ENCODE results near the gene PRR5L.

The PRR5L gene

DNA sequence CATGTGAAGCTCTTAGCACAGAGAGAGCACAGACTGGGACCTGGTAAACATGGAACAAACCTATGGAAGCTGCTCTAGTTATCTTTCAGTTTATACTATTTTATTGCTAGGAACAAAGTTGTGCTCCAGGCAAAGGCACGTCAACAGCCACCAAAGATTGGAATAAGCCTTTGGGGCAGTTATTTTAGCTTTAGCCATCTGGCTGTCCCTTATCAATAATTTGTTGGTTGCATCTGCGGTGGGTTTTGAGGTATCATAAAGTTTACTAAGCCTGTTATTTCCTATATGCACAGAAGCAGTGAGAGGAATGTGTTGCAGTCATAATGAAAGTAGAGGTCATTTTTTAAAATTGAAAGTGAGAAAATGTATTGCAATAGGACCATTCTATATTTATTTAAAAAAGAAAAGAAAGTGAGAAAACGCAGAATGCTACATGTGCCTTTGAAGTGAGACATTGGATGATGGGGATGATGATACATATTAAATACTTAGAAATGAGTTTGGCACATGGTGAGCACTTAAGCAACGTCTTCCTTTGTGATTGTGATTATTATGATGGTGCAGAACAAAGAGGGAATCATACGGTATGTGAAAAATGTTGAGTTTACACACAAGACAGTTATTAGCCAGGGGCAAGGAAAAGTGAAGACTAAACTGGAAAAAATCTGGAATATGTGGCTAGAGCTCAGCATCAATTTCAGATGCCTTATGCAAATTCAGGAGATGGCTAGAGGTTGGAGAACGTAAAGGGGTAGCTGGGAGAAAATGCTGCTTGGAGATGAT lies 58.3 kb downstream of the PRR5L start:
- no peak for DNase-seq (ENCODE audit: extremely low read depth in 1 of 2, low read depth in 1 of 2)

DNA sequence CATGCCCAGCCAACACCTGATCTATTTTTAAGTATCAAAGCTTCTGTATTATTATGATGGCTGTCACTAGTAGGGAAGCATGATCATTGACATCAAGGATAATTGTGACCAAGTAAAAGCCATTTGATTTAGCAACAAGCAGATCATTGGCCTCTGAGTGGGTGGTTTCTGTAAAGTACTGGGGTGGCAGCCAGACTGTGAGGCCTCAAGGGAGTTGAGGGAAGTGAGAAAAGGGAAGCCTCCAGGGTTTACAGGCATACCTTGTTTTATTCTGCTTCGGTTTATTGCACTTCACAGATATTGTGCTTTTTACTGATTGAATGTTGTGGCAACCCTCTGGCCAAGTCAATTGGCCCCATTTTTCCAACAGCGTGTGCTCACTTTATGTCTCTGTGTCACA lies 60.1 kb downstream of the PRR5L start:
- no peak for DNase-seq (ENCODE audit: extremely low read depth in 1 of 2, low read depth in 1 of 2)

DNA sequence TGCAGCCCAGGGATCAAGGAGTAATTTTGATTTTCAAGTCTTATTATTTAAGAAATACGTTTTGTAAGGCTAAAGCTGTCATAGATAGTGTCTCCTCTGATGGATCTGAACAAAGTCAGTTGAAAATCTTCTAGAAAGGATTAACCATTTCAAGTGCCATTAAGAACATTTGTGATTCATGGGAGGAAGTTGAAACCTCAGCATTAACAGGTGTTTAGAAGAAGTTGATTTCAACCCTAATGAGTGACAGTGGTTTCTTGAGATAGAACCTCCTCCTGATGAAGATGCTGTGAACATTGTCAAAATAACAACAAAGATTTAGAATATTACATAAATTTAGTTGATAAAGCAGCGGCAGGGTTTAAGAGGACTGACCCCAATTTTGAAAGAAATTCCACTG lies 61.7 kb downstream of the PRR5L start:
- DNase-seq (ENCODE audit: extremely low read depth in 1 of 2, low read depth in 1 of 2) = no peak

- DNase-seq (ENCODE audit: extremely low read depth in 1 of 2, low read depth in 1 of 2) = no peak
These were observed 62.3 kb downstream of the PRR5L start for GRCh38 chr11:36358436-36358835.

- DNase-seq (ENCODE audit: extremely low read depth in 1 of 2, low read depth in 1 of 2) = no peak
These were observed 64.2 kb downstream of the PRR5L start for GRCh38 chr11:36360318-36360717.

- no peak for DNase-seq (ENCODE audit: extremely low read depth in 1 of 2, low read depth in 1 of 2)
These were observed 64.8 kb downstream of the PRR5L start for GRCh38 chr11:36360826-36361415.

- no peak for DNase-seq (ENCODE audit: extremely low read depth in 1 of 2, low read depth in 1 of 2)
These were observed 65.4 kb downstream of the PRR5L start for GRCh38 chr11:36361472-36361871.

GRCh38 chr11:36361901-36362391 lies 65.9 kb downstream of the PRR5L start:
- no peak for DNase-seq (ENCODE audit: extremely low read depth in 1 of 2, low read depth in 1 of 2)

DNA sequence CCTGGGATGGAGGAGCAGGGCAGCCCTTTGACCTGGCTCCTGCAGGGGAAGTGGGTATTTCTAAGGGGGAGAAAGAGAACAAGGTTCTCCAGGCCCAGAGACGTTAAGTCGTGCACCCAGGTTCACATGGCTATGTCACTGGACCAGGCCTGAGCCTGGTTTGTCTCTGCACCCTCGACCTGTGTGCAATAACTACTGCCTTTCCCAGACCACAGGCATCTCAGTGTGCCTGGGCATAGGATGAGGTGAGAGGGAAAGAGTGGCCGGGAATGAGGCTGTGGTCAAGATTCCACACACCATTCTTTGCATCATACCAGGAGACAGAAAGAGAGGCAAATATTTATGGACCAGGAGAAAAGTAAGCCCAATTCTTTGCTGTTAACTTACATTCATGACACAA lies 66.8 kb downstream of the PRR5L start:
- no peak for DNase-seq (ENCODE audit: extremely low read depth in 1 of 2, low read depth in 1 of 2)

GRCh38 chr11:36363361-36364268 lies 67.5 kb downstream of the PRR5L start:
- DNase-seq (ENCODE audit: extremely low read depth in 1 of 2, low read depth in 1 of 2) = no peak

GRCh38 chr11:36364551-36365325 lies 68.7 kb downstream of the PRR5L start:
- no peak for DNase-seq (ENCODE audit: extremely low read depth in 1 of 2, low read depth in 1 of 2)

- DNase-seq (ENCODE audit: extremely low read depth in 1 of 2, low read depth in 1 of 2) = no peak
These were observed 69.8 kb downstream of the PRR5L start for GRCh38 chr11:36365907-36366306.

DNA sequence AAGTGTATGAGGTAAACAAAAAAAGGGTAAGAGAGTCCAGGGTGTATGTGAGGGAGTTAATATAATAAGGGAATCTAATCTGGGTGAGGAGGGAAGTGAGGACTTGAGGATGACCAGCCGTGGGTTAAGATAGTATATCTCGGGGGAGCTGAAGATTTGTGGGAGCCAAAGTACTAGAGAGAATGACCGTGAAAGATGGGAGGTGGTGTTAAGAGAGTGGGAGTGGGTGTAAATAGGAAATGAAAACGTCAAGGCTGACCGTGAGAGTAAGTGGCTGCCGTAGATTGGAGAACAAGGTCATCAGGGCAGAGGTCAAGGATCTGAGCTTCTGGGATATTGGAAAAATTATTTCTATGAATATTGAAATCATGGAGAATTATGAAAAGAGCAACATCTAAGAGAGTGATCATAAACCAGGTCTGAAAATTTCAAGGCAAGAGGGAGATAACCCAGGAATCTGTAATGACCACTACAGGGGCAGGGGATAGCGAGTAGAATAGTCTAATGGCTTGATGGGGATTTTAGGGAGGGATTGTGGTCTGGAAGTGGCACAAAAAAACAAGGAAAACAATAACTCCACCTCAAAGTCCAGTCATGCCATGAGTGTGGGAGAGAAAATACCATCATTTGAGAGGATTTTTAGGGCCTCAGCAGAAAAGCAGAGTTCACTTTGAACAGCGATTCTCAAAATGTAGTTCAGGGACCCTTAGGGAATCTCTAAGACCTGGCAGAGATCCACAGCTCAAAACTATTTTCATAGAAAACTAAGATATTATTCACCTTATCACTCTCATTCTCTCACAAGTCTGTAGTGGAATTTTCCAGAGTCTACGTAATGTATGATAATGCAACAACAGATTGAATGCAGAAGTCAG lies 72.0 kb downstream of the PRR5L start:
- no peak for DNase-seq (ENCODE audit: extremely low read depth in 1 of 2, low read depth in 1 of 2)

- no peak for DNase-seq (ENCODE audit: extremely low read depth in 1 of 2, low read depth in 1 of 2)
These were observed 75.1 kb downstream of the PRR5L start for GRCh38 chr11:36371181-36371580.

DNA sequence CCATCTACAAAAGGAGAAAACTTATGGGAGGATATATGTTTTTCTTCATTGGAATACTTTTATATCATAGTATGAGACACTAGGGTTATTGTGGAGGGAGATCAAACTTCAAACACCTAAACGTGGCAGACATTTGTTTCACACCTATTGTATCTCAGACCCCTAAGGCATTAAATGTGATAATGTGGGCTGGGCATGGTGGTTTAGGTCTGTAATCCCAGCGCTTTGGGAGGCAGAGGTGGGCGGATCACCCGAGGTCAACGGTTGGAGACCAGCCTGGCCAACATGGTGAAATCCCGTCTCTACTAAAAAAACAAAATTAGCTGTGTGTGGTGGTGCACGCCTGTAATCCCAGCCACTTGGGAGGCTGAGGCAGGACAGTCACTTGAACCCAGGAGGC lies 75.5 kb downstream of the PRR5L start:
- no peak for DNase-seq (ENCODE audit: extremely low read depth in 1 of 2, low read depth in 1 of 2)

DNA sequence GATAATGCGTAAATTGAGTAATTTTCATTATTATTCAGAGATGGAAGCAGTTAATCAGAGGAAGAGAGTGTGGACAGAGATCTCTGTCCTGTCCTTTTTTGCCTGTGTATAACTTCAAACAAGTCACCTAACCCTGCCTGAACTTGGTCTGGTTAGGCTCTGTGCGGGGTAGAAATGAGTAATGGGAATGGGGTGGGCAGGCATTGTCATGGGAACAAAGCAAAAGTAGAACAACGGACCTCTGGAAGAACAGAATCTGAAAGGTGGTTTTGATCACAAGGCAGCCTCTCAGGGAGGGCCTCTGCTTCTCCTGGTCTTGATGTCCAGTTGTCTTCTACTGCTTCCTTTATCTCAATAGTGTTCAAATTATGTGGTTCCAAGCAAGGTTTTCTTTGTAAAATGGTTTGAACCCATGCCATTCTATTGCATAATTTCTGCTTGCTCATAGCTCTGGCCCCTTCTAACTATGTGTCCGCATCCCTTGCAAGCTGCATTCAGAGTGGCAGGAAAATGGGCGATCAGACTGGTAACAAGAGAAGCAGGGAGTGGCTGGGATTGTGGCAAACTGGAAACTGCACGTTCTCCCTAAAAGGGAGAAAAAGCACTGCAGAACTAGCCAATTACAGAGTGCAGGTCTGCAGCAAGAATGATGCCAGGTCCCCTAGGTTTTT lies 76.1 kb downstream of the PRR5L start:
- DNase-seq (ENCODE audit: extremely low read depth in 1 of 2, low read depth in 1 of 2) = no peak

- no peak for DNase-seq (ENCODE audit: extremely low read depth in 1 of 2, low read depth in 1 of 2)
These were observed 77.2 kb downstream of the PRR5L start for GRCh38 chr11:36373016-36374010.

GRCh38 chr11:36374726-36375125 lies 78.6 kb downstream of the PRR5L start:
- no peak for DNase-seq (ENCODE audit: extremely low read depth in 1 of 2, low read depth in 1 of 2)
